ENCODE data around the gene OLAH.

OLAH gene

GRCh38 chr10:15035385-15036301 is 8.1 kb upstream of the OLAH start:
- H3K4me3 ChIP-seq (ENCODE audit: insufficient read depth, low read depth, low read length), result no peak overlapping the region
- H3K4me1 ChIP-seq (ENCODE audit: control insufficient read depth, insufficient read depth, low read length), result no peaks in the 10 kb centered on the region
- H3K36me3 ChIP-seq (ENCODE audit: control insufficient read depth, insufficient read depth, low read length), result no peaks in the 10 kb centered on the region
- no peaks in the 10 kb centered on the region for H3K27me3 ChIP-seq (ENCODE audit: control insufficient read depth, insufficient read depth, low read length, poor library complexity, severe bottlenecking)
- H3K27ac ChIP-seq (ENCODE audit: insufficient read depth, low read depth, low read length, poor library complexity, severe bottlenecking), result no peak overlapping the region
- 83% methylated on average over 17 to 18 of the region's 18 CpGs for WGBS, 2 experiments
- H3K9me3 ChIP-seq (ENCODE audit: control insufficient read depth, low read length), result no peaks in the 10 kb centered on the region

GRCh38 chr10:15037691-15038090 is 6.1 kb upstream of the OLAH start:
- WGBS, 2 experiments, result 89 to 92% methylated on average over 4 of the region's 4 CpGs
- Histone ChIP-seq H3K36me3 (ENCODE audit: control insufficient read depth, insufficient read depth, low read length) (no peaks in the 10 kb centered on the region), H3K4me3 (ENCODE audit: insufficient read depth, low read depth, low read length) (no peak overlapping the region)

GRCh38 chr10:15038416-15038815 is 5.3 kb upstream of the OLAH start:
- Histone ChIP-seq H3K4me1 (ENCODE audit: control insufficient read depth, insufficient read depth, low read length) (no peaks in the 10 kb centered on the region), H3K36me3 (ENCODE audit: control insufficient read depth, insufficient read depth, low read length) (no peaks in the 10 kb centered on the region), H3K27me3 (ENCODE audit: control insufficient read depth, insufficient read depth, low read length, poor library complexity, severe bottlenecking) (no peaks in the 10 kb centered on the region), H3K27ac (ENCODE audit: insufficient read depth, low read depth, low read length, poor library complexity, severe bottlenecking) (no peak overlapping the region), H3K9me3 (ENCODE audit: control insufficient read depth, low read length) (no peaks in the 10 kb centered on the region), H3K4me3 (ENCODE audit: insufficient read depth, low read depth, low read length) (no peak overlapping the region)
- WGBS, 2 experiments, result 94 to 95% methylated on average over 10 of the region's 10 CpGs

More at GRCh38 chr10:15037691-15038090, 6.1 kb upstream of the OLAH start:
- Histone ChIP-seq H3K4me1 (ENCODE audit: control insufficient read depth, insufficient read depth, low read length) (no peaks in the 10 kb centered on the region), H3K27me3 (ENCODE audit: control insufficient read depth, insufficient read depth, low read length, poor library complexity, severe bottlenecking) (no peaks in the 10 kb centered on the region), H3K9me3 (ENCODE audit: control insufficient read depth, low read length) (no peaks in the 10 kb centered on the region), H3K27ac (ENCODE audit: insufficient read depth, low read depth, low read length, poor library complexity, severe bottlenecking) (no peak overlapping the region)

- Histone ChIP-seq H3K9me3 (ENCODE audit: control insufficient read depth, low read length) (no peaks in the 10 kb centered on the region), H3K4me1 (ENCODE audit: control insufficient read depth, insufficient read depth, low read length) (no peaks in the 10 kb centered on the region), H3K27me3 (ENCODE audit: control insufficient read depth, insufficient read depth, low read length, poor library complexity, severe bottlenecking) (no peaks in the 10 kb centered on the region), H3K36me3 (ENCODE audit: control insufficient read depth, insufficient read depth, low read length) (no peaks in the 10 kb centered on the region), H3K4me3 (ENCODE audit: insufficient read depth, low read depth, low read length) (no peak overlapping the region), H3K27ac (ENCODE audit: insufficient read depth, low read depth, low read length, poor library complexity, severe bottlenecking) (no peak overlapping the region)
- WGBS, 2 experiments, result 69 to 71% methylated on average over 1 of the region's 1 CpG
These were observed 1.6 kb downstream of the OLAH start for GRCh38 chr10:15045380-15045779.

- Histone ChIP-seq H3K27ac (ENCODE audit: insufficient read depth, low read depth, low read length, poor library complexity, severe bottlenecking) (no peak overlapping the region), H3K36me3 (ENCODE audit: control insufficient read depth, insufficient read depth, low read length) (no peaks in the 10 kb centered on the region), H3K4me1 (ENCODE audit: control insufficient read depth, insufficient read depth, low read length) (no peaks in the 10 kb centered on the region), H3K9me3 (ENCODE audit: control insufficient read depth, low read length) (no peaks in the 10 kb centered on the region), H3K4me3 (ENCODE audit: insufficient read depth, low read depth, low read length) (no peak overlapping the region), H3K27me3 (ENCODE audit: control insufficient read depth, insufficient read depth, low read length, poor library complexity, severe bottlenecking) (no peaks in the 10 kb centered on the region)
- 90 to 96% methylated on average over 5 of the region's 5 CpGs for WGBS, 2 experiments
These were observed 2.9 kb downstream of the OLAH start for GRCh38 chr10:15046626-15047025.

- H3K9me3 ChIP-seq (ENCODE audit: control insufficient read depth, low read length), result no peaks in the 10 kb centered on the region
- no peak overlapping the region for H3K27ac ChIP-seq (ENCODE audit: insufficient read depth, low read depth, low read length, poor library complexity, severe bottlenecking)
- H3K36me3 ChIP-seq (ENCODE audit: control insufficient read depth, insufficient read depth, low read length), result no peaks in the 10 kb centered on the region
- H3K27me3 ChIP-seq (ENCODE audit: control insufficient read depth, insufficient read depth, low read length, poor library complexity, severe bottlenecking), result no peaks in the 10 kb centered on the region
- no peaks in the 10 kb centered on the region for H3K4me1 ChIP-seq (ENCODE audit: control insufficient read depth, insufficient read depth, low read length)
- no peak overlapping the region for H3K4me3 ChIP-seq (ENCODE audit: insufficient read depth, low read depth, low read length)
These were observed 5.8 kb downstream of the OLAH start for GRCh38 chr10:15049533-15049932.

GRCh38 chr10:15052121-15052520 is 8.4 kb downstream of the OLAH start:
- H3K36me3 ChIP-seq (ENCODE audit: control insufficient read depth, insufficient read depth, low read length), result no peaks in the 10 kb centered on the region
- no peak overlapping the region for H3K27ac ChIP-seq (ENCODE audit: insufficient read depth, low read depth, low read length, poor library complexity, severe bottlenecking)
- H3K27me3 ChIP-seq (ENCODE audit: control insufficient read depth, insufficient read depth, low read length, poor library complexity, severe bottlenecking), result no peaks in the 10 kb centered on the region
- no peak overlapping the region for H3K4me3 ChIP-seq (ENCODE audit: insufficient read depth, low read depth, low read length)
- H3K9me3 ChIP-seq (ENCODE audit: control insufficient read depth, low read length), result no peaks in the 10 kb centered on the region
- H3K4me1 ChIP-seq (ENCODE audit: control insufficient read depth, insufficient read depth, low read length), result no peaks in the 10 kb centered on the region
- 86 to 95% methylated on average over 7 of the region's 7 CpGs for WGBS, 2 experiments

GRCh38 chr10:15053061-15053460 is 9.3 kb downstream of the OLAH start:
- WGBS, 2 experiments, result 91 to 100% methylated on average over 3 of the region's 3 CpGs
- Histone ChIP-seq H3K27me3 (ENCODE audit: control insufficient read depth, insufficient read depth, low read length, poor library complexity, severe bottlenecking) (no peaks in the 10 kb centered on the region), H3K36me3 (ENCODE audit: control insufficient read depth, insufficient read depth, low read length) (no peaks in the 10 kb centered on the region)

GRCh38 chr10:15058689-15059088 is 14.9 kb downstream of the OLAH start:
- no peaks in the 10 kb centered on the region for H3K9me3 ChIP-seq (ENCODE audit: control insufficient read depth, low read length)
- 82 to 89% methylated on average over 1 of the region's 1 CpG for WGBS, 2 experiments
- no peaks in the 10 kb centered on the region for H3K27me3 ChIP-seq (ENCODE audit: control insufficient read depth, insufficient read depth, low read length, poor library complexity, severe bottlenecking)
- H3K4me3 ChIP-seq (ENCODE audit: insufficient read depth, low read depth, low read length), result no peak overlapping the region
- no peak overlapping the region for H3K27ac ChIP-seq (ENCODE audit: insufficient read depth, low read depth, low read length, poor library complexity, severe bottlenecking)
- H3K4me1 ChIP-seq (ENCODE audit: control insufficient read depth, insufficient read depth, low read length), result no peaks in the 10 kb centered on the region
- no peaks in the 10 kb centered on the region for H3K36me3 ChIP-seq (ENCODE audit: control insufficient read depth, insufficient read depth, low read length)

More at GRCh38 chr10:15053061-15053460, 9.3 kb downstream of the OLAH start:
- Histone ChIP-seq H3K27ac (ENCODE audit: insufficient read depth, low read depth, low read length, poor library complexity, severe bottlenecking) (no peak overlapping the region), H3K4me3 (ENCODE audit: insufficient read depth, low read depth, low read length) (no peak overlapping the region), H3K4me1 (ENCODE audit: control insufficient read depth, insufficient read depth, low read length) (no peaks in the 10 kb centered on the region), H3K9me3 (ENCODE audit: control insufficient read depth, low read length) (no peaks in the 10 kb centered on the region)

- Histone ChIP-seq H3K36me3 (ENCODE audit: control insufficient read depth, insufficient read depth, low read length) (no peaks in the 10 kb centered on the region), H3K4me3 (ENCODE audit: insufficient read depth, low read depth, low read length) (no peak overlapping the region), H3K27ac (ENCODE audit: insufficient read depth, low read depth, low read length, poor library complexity, severe bottlenecking) (no peak overlapping the region), H3K9me3 (ENCODE audit: control insufficient read depth, low read length) (no peaks in the 10 kb centered on the region), H3K27me3 (ENCODE audit: control insufficient read depth, insufficient read depth, low read length, poor library complexity, severe bottlenecking) (no peaks in the 10 kb centered on the region), H3K4me1 (ENCODE audit: control insufficient read depth, insufficient read depth, low read length) (no peaks in the 10 kb centered on the region)
- whole genome bisulfite sequencing, 2 experiments, result 93 to 97% methylated on average over 4 of the region's 4 CpGs
These were observed 16.2 kb downstream of the OLAH start for GRCh38 chr10:15059914-15060313.

All from ectodermal cell (in vitro differentiated cells).